Trophoblast cell (in vitro differentiated cells and primary cell): Measurements from ENCODE around the gene BEND6.

ENCODE experiments used
- DNase-seq, 2 donors: peaks; one replicate each; pipeline ENCODE4 v3.0.0-alpha.2; 2016
- H2AFZ ChIP-seq: 2 replicates; pipeline ENCODE4 v1.6.1; 2013; ENCODE audit warnings: low read length, moderate library complexity, mild to moderate bottlenecking; ENCODE audit not compliant: insufficient read depth, poor library complexity
- H2AK5ac ChIP-seq: 2 replicates; pipeline ENCODE4 v1.6.1; 2013; ENCODE audit warnings: mild to moderate bottlenecking, low read length
- H2BK120ac ChIP-seq: 2 replicates; pipeline ENCODE4 v1.6.1; 2013; ENCODE audit warnings: low read length, mild to moderate bottlenecking, moderate library complexity; ENCODE audit not compliant: insufficient read depth, poor library complexity
- H2BK12ac ChIP-seq: 2 replicates; pipeline ENCODE4 v1.6.1; 2013; ENCODE audit warnings: mild to moderate bottlenecking, low read length, moderate library complexity
- H2BK5ac ChIP-seq: 2 replicates; pipeline ENCODE4 v1.6.1; 2013; ENCODE audit warnings: low read length, low read depth, moderate library complexity, mild to moderate bottlenecking; ENCODE audit not compliant: poor library complexity
- H3K14ac ChIP-seq: 2 replicates; pipeline ENCODE4 v1.6.1; 2013; ENCODE audit warnings: mild to moderate bottlenecking, low read length
- H3K18ac ChIP-seq: 2 replicates; pipeline ENCODE4 v1.6.1; 2013; ENCODE audit warnings: mild to moderate bottlenecking, low read length
- H3K23ac ChIP-seq: 2 replicates; pipeline ENCODE4 v1.6.1; 2013; ENCODE audit warnings: low read length
- H3K27ac ChIP-seq: 2 replicates; pipeline ENCODE4 v1.5.1; 2013; ENCODE audit warnings: low read depth, mild to moderate bottlenecking, inconsistent platforms, low read length, moderate library complexity
- H3K27me3 ChIP-seq: 2 replicates; pipeline ENCODE4 v1.6.1; 2013; ENCODE audit warnings: inconsistent platforms, mild to moderate bottlenecking, low read length, moderate library complexity; ENCODE audit not compliant: insufficient read depth
- H3K36me3 ChIP-seq, 2 experiments: 1 replicate in 1 of 2; 2 replicates in 1 of 2; pipeline ENCODE4 v1.6.1; 2013; ENCODE audit warnings: low read length in 2 of 2, mild to moderate bottlenecking in 2 of 2, moderate library complexity in 1 of 2; ENCODE audit not compliant: insufficient read depth in 2 of 2, control insufficient read depth in 1 of 2
- H3K4ac ChIP-seq: 2 replicates; pipeline ENCODE4 v1.6.1; 2013; ENCODE audit warnings: low read depth, mild to moderate bottlenecking, low read length, moderate library complexity
- H3K4me1 ChIP-seq, 2 experiments: 1 replicate in 1 of 2; 2 replicates in 1 of 2; pipeline ENCODE4 v1.6.1; 2013; ENCODE audit warnings: low read length in 2 of 2, mild to moderate bottlenecking in 2 of 2, moderate library complexity in 1 of 2; ENCODE audit not compliant: insufficient read depth in 2 of 2, control insufficient read depth in 1 of 2
- H3K4me2 ChIP-seq: 2 replicates; pipeline ENCODE4 v1.6.1; 2013; ENCODE audit warnings: inconsistent platforms, mild to moderate bottlenecking, low read length, moderate library complexity
- H3K4me3 ChIP-seq: 2 replicates; pipeline ENCODE4 v1.5.1; 2013; ENCODE audit warnings: mild to moderate bottlenecking, low read depth, low read length, inconsistent platforms
- H3K79me1 ChIP-seq: one replicate; pipeline ENCODE4 v1.6.1; 2013; ENCODE audit warnings: low read length
- H3K79me2 ChIP-seq: 2 replicates; pipeline ENCODE4 v1.6.1; 2013; ENCODE audit warnings: low read length, mild to moderate bottlenecking; ENCODE audit not compliant: control insufficient read depth, insufficient read depth, poor library complexity
- H3K9ac ChIP-seq: 2 replicates; pipeline ENCODE4 v1.6.1; 2013; ENCODE audit warnings: mild to moderate bottlenecking, low read length
- H3K9me3 ChIP-seq: 2 replicates; pipeline ENCODE4 v1.6.1; 2013; ENCODE audit warnings: low read depth, mild to moderate bottlenecking, control low read depth, inconsistent platforms, low read length; ENCODE audit not compliant: insufficient read depth
- H4K12ac ChIP-seq: 2 replicates; pipeline ENCODE4 v1.6.1; 2013; ENCODE audit warnings: low read depth, mild to moderate bottlenecking, low read length, moderate library complexity
- H4K8ac ChIP-seq: 2 replicates; pipeline ENCODE4 v1.6.1; 2013; ENCODE audit warnings: low read depth, mild to moderate bottlenecking, low read length, moderate library complexity
- H4K91ac ChIP-seq: one replicate; pipeline ENCODE4 v1.6.1; 2013; ENCODE audit warnings: low read depth, mild to moderate bottlenecking, low read length, moderate library complexity
- WGBS: extraction: QIAGEN DNeasy Blood & Tissue Kit; methylation state at CpG from one replicate; pipeline ENCODE4 v1.1.7; 2013; ENCODE audit warnings: missing lambda C conversion rate; ENCODE audit not compliant: insufficient read length, insufficient coverage; ENCODE audit errors: extremely low coverage; 5-methylcytosine and 5-hydroxymethylcytosine counted together

The BEND6 gene

DNA sequence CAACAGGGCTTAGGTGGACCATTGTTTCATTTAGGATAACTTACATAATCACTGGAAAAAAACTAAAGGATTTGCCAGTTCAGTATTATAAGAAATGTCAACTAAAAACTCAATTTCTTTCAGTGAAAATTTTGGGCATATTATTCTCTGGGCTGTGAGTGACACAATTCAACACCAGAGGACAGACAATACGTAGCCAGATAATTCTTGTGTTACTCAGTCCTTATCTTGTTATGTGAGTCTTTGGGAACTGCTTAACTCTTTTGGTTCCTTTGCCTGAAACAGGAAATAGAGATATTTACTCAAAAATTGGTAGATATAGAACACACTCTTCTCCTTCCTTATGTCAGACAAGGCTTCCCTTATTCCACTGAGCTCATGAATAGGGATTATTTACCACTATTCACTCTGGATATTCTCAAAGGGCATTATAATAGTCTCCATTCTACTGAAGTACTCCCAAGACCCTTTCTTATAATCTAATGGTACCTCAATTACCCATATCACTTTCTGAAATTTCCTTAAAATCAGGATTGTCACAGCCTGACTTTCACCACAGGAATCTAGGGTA lies 4.9 kb upstream of the BEND6 start:
- no peak overlapping the region for H3K14ac ChIP-seq
- peak in 1 of 2 donors; percentile 58 for DNase-seq
- no peak overlapping the region for H4K8ac ChIP-seq
- no peak overlapping the region for H3K27ac ChIP-seq
- no peaks in the 10 kb centered on the region for H3K9me3 ChIP-seq
- H3K79me1 ChIP-seq, result peaks cover 9% of the 10 kb centered on the region
- peaks cover 7% of the 10 kb centered on the region for H3K79me2 ChIP-seq
- H3K27me3 ChIP-seq, result no peaks in the 10 kb centered on the region
- H3K9ac ChIP-seq, result no peak overlapping the region
- no peak overlapping the region for H4K91ac ChIP-seq
- H3K23ac ChIP-seq, result no peak overlapping the region
- H2BK12ac ChIP-seq, result no peak overlapping the region
- H3K18ac ChIP-seq, result no peak overlapping the region
- no peak overlapping the region for H2BK120ac ChIP-seq
- peaks cover 0 to 3% of the 10 kb centered on the region in 2 experiments for H3K4me1 ChIP-seq
- H3K36me3 ChIP-seq, result peaks cover 0 to 2% of the 10 kb centered on the region in 2 experiments
- H3K4me3 ChIP-seq, result no peak overlapping the region
- H4K12ac ChIP-seq, result no peak overlapping the region
- no CpG with 5 or more reads among the region's 1 CpG for WGBS
- no peak overlapping the region for H3K4me2 ChIP-seq
- no peak overlapping the region for H3K4ac ChIP-seq
- no peak overlapping the region for H2AK5ac ChIP-seq
- no peak overlapping the region for H2BK5ac ChIP-seq
- no peak overlapping the region for H2AFZ ChIP-seq

DNA sequence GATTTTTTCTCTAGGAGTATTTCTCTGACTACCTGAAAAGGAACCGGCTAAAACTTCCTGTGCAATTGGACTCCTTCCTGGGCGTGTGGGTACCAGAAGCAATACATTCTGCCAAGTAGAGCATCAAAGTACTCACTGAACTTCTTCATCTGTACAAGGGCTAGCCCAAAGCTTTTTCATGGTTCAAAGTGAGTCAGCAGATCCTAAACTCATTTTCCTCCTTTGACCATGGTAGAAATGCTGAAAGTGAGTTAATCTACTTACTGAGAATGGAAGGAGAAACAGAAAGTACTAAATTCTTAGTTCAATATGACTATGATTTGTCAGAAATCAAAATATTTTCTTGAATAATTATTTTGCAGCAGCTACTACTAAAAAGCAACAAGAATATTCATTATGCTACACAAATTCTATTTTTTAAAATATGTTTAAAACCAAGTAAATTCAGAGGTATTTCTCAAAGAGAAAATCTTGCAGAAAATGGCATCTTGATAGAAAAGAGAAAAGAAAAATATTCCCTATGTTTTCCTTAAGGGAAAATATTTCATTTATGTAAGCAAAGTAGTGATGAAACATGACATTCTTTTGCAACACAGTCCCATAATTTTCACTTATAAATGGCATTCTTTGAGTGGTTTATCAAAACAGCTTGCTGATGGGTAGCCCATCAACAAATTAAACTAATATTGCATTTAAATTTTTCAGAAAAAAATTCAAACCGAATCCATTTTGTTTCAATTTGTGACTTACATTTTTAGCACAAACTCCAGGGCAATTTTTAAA lies 3.7 kb upstream of the BEND6 start:
- Histone ChIP-seq H3K4me3 (no peak overlapping the region), H3K14ac (no peak overlapping the region), H4K8ac (no peak overlapping the region), H3K79me2 (peaks cover 7% of the 10 kb centered on the region), H2BK5ac (no peak overlapping the region), H3K23ac (no peak overlapping the region), H4K12ac (no peak overlapping the region), H3K27ac (no peak overlapping the region), H4K91ac (no peak overlapping the region), H2BK12ac (no peak overlapping the region), H3K27me3 (no peaks in the 10 kb centered on the region), H2AFZ (no peak overlapping the region), H3K18ac (no peak overlapping the region), H3K4ac (no peak overlapping the region), H3K9ac (no peak overlapping the region), H3K4me2 (no peak overlapping the region), H2AK5ac (no peak overlapping the region), H3K36me3 (peaks cover 0 to 2% of the 10 kb centered on the region in 2 experiments), H2BK120ac (no peak overlapping the region), H3K79me1 (peaks cover 13% of the 10 kb centered on the region), H3K4me1 (peaks cover 0 to 3% of the 10 kb centered on the region in 2 experiments), H3K9me3 (no peaks in the 10 kb centered on the region)
- peak in 1 of 2 donors; percentile 43 for DNase-seq
- no CpG with 5 or more reads among the region's 3 CpGs for WGBS

DNA sequence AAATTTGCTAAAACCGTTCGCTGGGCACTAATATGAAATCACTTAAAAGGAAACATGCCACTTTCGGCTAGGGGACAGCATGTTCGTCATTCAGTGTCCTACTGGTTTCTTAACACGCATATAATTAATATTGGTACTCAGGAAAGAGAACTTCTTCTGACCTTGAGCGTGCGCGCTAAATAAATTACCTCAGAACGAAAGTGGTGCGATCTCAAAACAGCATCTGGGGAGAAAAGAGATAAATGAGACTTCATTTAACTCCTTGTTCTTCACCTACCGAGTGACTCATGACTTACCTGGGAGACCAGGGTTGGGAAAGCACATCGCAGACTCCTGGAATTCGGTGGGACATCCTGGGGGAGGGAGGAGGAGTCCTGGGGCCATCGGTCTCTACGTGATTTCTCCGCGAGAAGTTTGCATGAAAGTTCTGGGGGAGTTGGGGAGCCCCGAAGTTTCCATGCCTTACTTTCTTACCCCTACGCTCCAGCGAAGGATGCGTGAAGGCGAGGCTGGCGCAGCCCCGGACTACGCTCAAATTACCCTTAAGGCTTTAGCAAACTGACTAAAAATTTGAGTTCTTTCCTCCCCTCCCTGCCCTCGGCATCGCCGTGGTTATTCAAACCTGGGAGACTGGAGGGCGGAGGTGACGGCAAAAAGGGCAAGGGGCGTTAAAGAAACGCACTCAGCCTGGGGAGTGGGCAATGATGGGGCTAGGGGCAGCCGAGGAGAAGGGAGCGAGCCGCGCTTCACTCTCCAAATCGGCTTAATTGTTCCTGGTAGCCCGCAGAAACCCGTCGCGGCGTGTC lies 1.1 kb upstream of the BEND6 start:
- Histone ChIP-seq H3K9me3 (no peaks in the 10 kb centered on the region), H3K4me3 (peak overlapping the region; percentile 90), H4K8ac (peak overlapping the region; percentile 24), H2AK5ac (no peak overlapping the region), H3K79me1 (peaks cover 13% of the 10 kb centered on the region), H4K91ac (peak overlapping the region; percentile 40), H3K4me1 (peaks cover 0 to 3% of the 10 kb centered on the region in 2 experiments), H2BK120ac (peak overlapping the region; percentile 20), H3K36me3 (peaks cover 0 to 2% of the 10 kb centered on the region in 2 experiments), H3K14ac (peak overlapping the region; percentile 71), H2AFZ (peak overlapping the region; percentile 60), H3K27me3 (no peaks in the 10 kb centered on the region), H2BK5ac (peak overlapping the region; percentile 43), H3K79me2 (peaks cover 7% of the 10 kb centered on the region), H3K4me2 (peak overlapping the region; percentile 94), H4K12ac (peak overlapping the region; percentile 68), H3K9ac (peak overlapping the region; percentile 87), H2BK12ac (peak overlapping the region; percentile 55), H3K23ac (no peak overlapping the region), H3K27ac (peak overlapping the region; percentile 58), H3K18ac (peak overlapping the region; percentile 55), H3K4ac (peak overlapping the region; percentile 61)
- DNase-seq, result peak in 1 of 2 donors; percentile 37
- WGBS, result no CpG with 5 or more reads among the region's 42 CpGs
